Neural crest cell (in vitro differentiated cells): ENCODE data around the gene TMEM255B. TPM values are rescaled to one million over a fixed set of nuclear protein-coding genes. Genes with fewer than 3 reads are reported as not detected.
"Not testable (repeated sequence)": the region's sequence is repeated elsewhere in the genome, so short reads cannot be mapped to it uniquely, and the experiment has no call there.

Experiments used
- DNase-seq: peaks from one replicate; pipeline ENCODE4 v3.0.0; 2021; ENCODE audit warnings: low read depth, mixed read lengths, low spot score
- H3K27ac Mint-ChIP-seq: one replicate; pipeline ENCODE4 v1.8.0; 2021; ENCODE audit warnings: mild to moderate bottlenecking, mixed read lengths; ENCODE audit not compliant: unreplicated experiment
- H3K27me3 Mint-ChIP-seq: 2 replicates; pipeline ENCODE4 v1.8.0; 2021; ENCODE audit warnings: low read depth, mild to moderate bottlenecking, mixed read lengths
- H3K36me3 Mint-ChIP-seq: 2 replicates; pipeline ENCODE4 v1.8.0; 2021; ENCODE audit warnings: low read depth, mild to moderate bottlenecking, mixed read lengths
- H3K4me1 Mint-ChIP-seq: 2 replicates; pipeline ENCODE4 v1.8.0; 2021; ENCODE audit warnings: mixed read lengths
- H3K4me3 Mint-ChIP-seq: one replicate; pipeline ENCODE4 v1.8.0; 2021; ENCODE audit warnings: mild to moderate bottlenecking, mixed read lengths
- H3K9me3 Mint-ChIP-seq: 2 replicates; pipeline ENCODE4 v1.8.0; 2021; ENCODE audit warnings: mixed read lengths
- total RNA-seq: library from RNA; stranded (reverse); gene quantifications from 2 replicates; pipeline ENCODE4 v1.2.1, GENCODE V29; 2021
- TF ChIP-seq, protein P1 (sequence below): fragments of 200-600 bp; sonication (generic); conservative IDR thresholded peaks from 2 replicates; pipeline ENCODE4 v1.5.0; 2021; ENCODE audit warnings: antibody characterized with exemption, mild to moderate bottlenecking

TMEM255B gene
- total RNA-seq, 1 donor from 2014 or later: 2.4 TPM

DNA sequence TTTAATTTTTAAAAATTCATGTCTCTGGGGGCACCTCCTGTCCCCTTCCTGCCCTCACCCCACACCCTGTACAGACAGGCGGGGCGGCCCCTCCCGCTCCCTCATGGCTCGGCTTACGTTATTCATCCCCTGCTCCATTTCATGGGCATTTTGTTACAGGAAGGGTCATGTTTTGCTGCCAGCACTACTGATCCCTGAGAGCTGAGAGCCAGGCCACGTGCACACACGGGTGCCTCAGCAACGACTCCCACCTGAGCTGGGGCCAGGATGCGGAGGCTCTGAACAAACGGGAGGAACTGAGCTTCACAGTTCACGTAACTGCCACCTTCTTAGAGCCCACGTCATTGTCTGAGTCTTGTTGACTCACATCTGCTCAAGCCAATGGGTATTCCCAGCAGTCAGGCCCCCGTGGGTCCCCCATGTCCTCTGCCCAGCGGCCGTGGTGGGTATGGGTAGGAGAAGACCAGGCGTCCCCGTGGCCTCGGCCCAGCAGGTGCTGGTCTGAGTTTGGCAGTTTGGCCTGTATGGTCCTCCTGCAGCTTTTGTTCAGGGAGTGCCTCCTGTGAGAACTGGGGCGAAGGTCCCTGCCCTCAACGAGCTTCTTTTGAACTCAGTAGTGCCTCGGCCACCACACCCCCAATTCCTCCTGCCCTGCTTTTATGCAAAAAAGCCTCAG lies 16.4 kb upstream of the TMEM255B start:
- Mint-ChIP-seq H3K9me3 (no peaks in the 10 kb centered on the region), H3K4me1 (peaks cover 4% of the 10 kb centered on the region), H3K4me3 (no peak overlapping the region), H3K27me3 (no peaks in the 10 kb centered on the region), H3K27ac (no peak overlapping the region), H3K36me3 (no peaks in the 10 kb centered on the region)
- TF ChIP-seq, protein P1, sequence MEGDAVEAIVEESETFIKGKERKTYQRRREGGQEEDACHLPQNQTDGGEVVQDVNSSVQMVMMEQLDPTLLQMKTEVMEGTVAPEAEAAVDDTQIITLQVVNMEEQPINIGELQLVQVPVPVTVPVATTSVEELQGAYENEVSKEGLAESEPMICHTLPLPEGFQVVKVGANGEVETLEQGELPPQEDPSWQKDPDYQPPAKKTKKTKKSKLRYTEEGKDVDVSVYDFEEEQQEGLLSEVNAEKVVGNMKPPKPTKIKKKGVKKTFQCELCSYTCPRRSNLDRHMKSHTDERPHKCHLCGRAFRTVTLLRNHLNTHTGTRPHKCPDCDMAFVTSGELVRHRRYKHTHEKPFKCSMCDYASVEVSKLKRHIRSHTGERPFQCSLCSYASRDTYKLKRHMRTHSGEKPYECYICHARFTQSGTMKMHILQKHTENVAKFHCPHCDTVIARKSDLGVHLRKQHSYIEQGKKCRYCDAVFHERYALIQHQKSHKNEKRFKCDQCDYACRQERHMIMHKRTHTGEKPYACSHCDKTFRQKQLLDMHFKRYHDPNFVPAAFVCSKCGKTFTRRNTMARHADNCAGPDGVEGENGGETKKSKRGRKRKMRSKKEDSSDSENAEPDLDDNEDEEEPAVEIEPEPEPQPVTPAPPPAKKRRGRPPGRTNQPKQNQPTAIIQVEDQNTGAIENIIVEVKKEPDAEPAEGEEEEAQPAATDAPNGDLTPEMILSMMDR: no peak
- DNase-seq: no peak

DNA sequence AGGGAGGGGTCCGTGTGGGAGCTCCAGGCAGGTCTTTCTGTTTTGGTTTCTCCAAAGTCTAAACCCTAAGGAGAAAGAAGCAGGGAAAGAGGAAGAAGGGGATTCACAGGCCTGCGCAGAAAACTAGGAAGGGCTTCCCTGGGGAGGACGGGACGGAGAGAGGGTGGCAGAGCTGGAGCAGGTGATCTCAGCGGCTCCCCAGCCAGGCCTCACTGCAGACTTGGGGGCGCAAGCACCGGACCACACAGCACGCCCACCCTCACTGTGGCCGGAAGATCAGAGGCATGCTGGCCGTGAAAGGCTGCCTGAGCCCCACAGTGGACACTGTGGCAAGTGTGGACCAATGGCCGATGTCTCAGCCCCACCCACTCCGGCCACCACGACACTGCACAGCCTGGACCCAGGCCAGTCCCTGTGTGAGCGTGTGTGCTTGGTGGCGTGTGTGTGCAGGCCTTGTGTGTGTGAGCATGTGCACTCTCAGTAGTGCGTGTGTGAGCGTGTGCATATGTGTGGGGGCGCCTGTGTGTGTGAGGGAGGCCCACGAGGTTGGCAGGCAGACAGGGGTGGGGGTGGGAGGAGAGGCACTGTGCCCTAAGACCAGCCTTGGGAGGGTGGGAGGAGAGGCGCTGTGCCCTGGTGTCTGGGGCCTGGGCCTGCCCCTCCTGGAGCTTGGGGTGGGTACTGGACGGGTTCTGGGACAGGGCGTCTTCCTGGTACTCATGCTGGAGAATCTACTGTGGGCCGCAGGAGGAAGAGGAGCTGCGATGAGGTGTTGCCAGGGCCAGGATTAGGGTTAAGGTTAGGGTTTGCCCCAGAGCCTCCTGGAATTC lies 15.4 kb upstream of the TMEM255B start:
- Mint-ChIP-seq H3K27me3 (no peaks in the 10 kb centered on the region), H3K4me3 (no peak overlapping the region), H3K9me3 (no peaks in the 10 kb centered on the region), H3K27ac (no peak overlapping the region), H3K4me1 (peaks cover 4% of the 10 kb centered on the region), H3K36me3 (no peaks in the 10 kb centered on the region)
- TF ChIP-seq, protein P1: no peak
- DNase-seq: no peak

DNA sequence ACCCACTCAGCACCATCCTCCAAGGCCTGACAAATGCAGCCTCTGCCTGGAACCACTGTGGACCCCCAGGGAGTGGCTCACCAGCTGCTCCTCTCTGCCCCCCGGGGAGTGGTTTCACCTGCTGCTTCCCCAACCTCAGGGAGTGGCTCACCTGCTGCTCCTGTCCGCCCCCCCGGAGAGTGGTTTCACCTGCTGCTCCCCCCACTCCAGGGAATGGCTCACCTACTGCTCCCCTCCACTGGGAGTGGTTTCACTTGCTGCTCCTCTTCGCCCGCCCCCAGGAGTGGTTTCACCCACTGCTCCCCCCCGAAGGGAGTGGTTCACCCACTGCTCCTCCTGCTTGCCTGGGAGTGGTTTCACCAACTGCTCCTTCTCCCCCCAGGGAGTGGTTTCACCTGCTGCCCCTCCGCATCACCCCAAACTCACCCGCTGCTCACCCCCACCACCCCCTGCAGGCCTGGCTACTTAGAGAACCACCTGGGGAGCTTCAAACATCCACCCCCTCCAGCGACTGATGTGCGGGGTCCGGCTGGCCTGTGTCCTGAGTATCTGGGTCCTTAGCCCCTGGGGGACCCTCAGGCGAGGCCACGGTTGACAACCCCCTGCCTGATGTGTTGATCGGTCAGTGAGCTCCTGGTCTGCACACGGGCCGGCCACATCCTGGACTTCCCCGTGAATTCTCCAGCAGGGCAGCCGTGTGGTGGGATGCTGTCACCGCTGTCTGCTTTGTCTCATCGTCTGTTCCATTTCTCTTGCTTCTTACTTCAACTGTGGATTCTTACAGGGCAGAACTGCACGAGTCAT lies 14.6 kb upstream of the TMEM255B start:
- no peaks in the 10 kb centered on the region for H3K9me3 Mint-ChIP-seq
- peaks cover 4% of the 10 kb centered on the region for H3K4me1 Mint-ChIP-seq
- H3K36me3 Mint-ChIP-seq: no peaks in the 10 kb centered on the region
- no peaks in the 10 kb centered on the region for H3K27me3 Mint-ChIP-seq
- no peak overlapping the region for H3K27ac Mint-ChIP-seq
- DNase-seq: no peak
- H3K4me3 Mint-ChIP-seq: no peak overlapping the region
- TF ChIP-seq, protein P1: no peak

DNA sequence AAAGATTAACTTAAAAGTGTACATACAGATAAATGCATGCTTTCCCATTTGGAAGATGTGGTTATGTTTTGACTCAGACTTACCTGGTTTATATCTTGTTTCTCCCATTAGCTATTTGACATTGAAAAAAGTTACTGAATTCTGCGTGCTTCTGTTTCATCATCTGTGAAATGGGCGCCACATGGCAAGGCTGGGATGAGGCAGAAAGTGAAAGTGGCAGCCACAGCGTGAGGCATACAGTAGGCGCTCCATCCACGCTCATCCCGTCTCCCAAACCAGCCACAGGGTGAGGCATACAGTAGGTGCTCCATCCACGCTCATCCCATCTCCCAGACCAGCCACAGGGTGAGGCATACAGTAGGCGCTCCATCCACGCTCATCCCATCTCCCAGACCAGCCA lies 14.0 kb upstream of the TMEM255B start:
- no peak for DNase-seq
- Mint-ChIP-seq H3K9me3 (no peaks in the 10 kb centered on the region), H3K4me3 (no peak overlapping the region), H3K27me3 (no peaks in the 10 kb centered on the region), H3K4me1 (peaks cover 4% of the 10 kb centered on the region), H3K36me3 (no peaks in the 10 kb centered on the region), H3K27ac (no peak overlapping the region)
- TF ChIP-seq, protein P1: no peak

DNA sequence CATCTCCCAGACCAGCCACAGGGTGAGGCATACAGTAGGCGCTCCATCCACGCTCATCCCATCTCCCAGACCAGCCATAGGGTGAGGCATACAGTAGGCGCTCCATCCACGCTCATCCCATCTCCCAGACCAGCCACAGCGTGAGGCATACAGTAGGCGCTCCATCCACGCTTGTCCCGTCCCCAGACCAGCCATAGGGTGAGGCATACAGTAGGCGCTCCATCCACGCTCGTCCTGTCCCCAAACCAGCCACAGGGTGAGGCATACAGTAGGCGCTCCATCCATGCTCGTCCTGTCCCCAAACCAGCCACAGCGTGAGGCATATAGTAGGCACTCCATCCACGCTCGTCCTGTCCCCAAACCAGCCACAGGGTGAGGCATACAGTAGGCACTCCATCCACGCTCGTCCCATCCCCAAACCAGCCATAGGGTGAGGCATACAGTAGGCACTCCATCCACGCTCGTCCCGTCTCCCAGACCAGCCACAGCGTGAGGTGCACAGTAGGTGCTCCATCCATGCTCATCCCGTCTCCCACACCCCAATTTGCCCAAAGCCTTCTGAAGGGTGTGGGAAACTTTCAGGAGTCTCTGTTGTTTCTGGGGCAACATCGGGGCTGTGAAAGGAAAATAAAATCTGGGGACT lies 13.4 kb upstream of the TMEM255B start:
- H3K27ac Mint-ChIP-seq: peak overlapping the region; percentile 73
- not testable (repeated sequence) for H3K27me3 Mint-ChIP-seq, H3K36me3 Mint-ChIP-seq, H3K4me3 Mint-ChIP-seq, H3K9me3 Mint-ChIP-seq, DNase-seq, H3K4me1 Mint-ChIP-seq
